HG03045 (cell line): ENCODE results near the gene LRRC25.

Experiments
- ATAC-seq: cut with Tn5 transposase; IDR thresholded peaks from one replicate; pipeline ENCODE4 v1.9.1; 2021; ENCODE audit warnings: mild to moderate bottlenecking, moderate library complexity; ENCODE audit not compliant: unreplicated experiment

LRRC25 gene

GRCh38 chr19:18435842-18436670, 38.6 kb upstream of the LRRC25 start:
- no peak for ATAC-seq

GRCh38 chr19:18435178-18435841, 37.9 kb upstream of the LRRC25 start:
- no peak for ATAC-seq

GRCh38 chr19:18434411-18435175, 37.2 kb upstream of the LRRC25 start:
- no peak for ATAC-seq

- ATAC-seq, result no peak
These were observed 36.4 kb upstream of the LRRC25 start for GRCh38 chr19:18433735-18434398.

GRCh38 chr19:18433015-18433691, 35.7 kb upstream of the LRRC25 start:
- ATAC-seq, result no peak

GRCh38 chr19:18432275-18433014, 35.0 kb upstream of the LRRC25 start:
- no peak for ATAC-seq

GRCh38 chr19:18431351-18432197, 34.2 kb upstream of the LRRC25 start:
- ATAC-seq, result no peak

GRCh38 chr19:18430417-18431144, 33.2 kb upstream of the LRRC25 start:
- no peak for ATAC-seq

GRCh38 chr19:18429717-18430416, 32.4 kb upstream of the LRRC25 start:
- no peak for ATAC-seq

- ATAC-seq, result no peak
These were observed 31.6 kb upstream of the LRRC25 start for GRCh38 chr19:18428787-18429674.

GRCh38 chr19:18428173-18428786, 30.9 kb upstream of the LRRC25 start:
- ATAC-seq, result no peak

- ATAC-seq, result no peak
These were observed 30.3 kb upstream of the LRRC25 start for GRCh38 chr19:18427743-18428113.

GRCh38 chr19:18427080-18427742, 29.8 kb upstream of the LRRC25 start:
- ATAC-seq, result no peak

- no peak for ATAC-seq
These were observed 29.0 kb upstream of the LRRC25 start for GRCh38 chr19:18426416-18426767.

GRCh38 chr19:18425515-18426415, 28.3 kb upstream of the LRRC25 start:
- ATAC-seq, result no peak
